ENCODE data around the gene MRPS6. TPM values are rescaled to one million over a fixed set of nuclear protein-coding genes. Genes with fewer than 3 reads are reported as not detected.

The MRPS6 gene
- total RNA-seq, 1 donor: 19.2 TPM

- no peak for TF ChIP-seq CTCF (IDR thresholded peaks at IDR 0.05; ENCODE audit: extremely low read depth, low read depth, low read length)
Measured at GRCh38 chr21:34128674-34129038, 55.3 kb downstream of the MRPS6 start.

DNA sequence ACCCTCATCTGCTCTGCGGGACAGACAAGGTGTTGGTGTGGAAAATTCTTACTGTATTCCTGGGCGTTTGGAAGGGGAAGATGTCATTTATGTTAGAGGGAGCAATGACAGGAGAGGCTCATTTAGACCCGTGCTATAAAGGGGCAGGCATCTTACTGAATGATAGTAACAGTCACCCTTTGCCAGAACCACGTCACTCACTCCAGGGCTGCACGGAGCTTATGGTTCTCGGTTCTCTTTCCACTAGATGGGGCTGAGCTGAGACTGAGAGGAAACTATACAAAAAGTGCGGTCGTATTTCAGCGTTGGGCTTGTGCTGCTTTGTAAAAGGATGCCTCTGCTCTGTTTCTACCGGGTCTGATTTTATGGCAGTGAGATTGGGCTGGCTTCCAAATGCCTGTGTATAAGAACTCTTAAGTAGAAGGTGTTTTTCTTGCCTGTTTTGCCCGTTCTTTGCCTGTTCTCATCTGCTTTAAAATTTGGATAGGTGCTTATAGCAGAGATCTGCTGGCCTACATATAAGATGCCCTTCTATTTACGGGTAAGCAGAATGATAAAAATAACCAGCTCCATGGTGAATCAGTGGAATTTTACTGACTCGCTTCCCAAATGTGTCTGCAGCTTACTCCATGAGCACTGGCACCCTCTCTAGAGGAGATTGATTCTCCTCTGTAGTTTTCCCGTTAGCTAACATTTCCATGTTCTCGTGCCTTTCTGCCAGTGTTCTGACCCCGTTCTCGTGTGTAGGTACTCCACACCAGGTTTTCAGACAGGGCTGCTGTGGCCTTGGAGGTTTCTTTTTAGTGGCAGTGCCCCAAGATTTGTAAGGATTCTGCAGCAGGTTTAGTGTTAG lies 55.9 kb downstream of the MRPS6 start:
- Histone ChIP-seq H3K4me3 (ENCODE audit: insufficient read depth, low read length) (peak overlapping the region; percentile 52), H2AFZ (ENCODE audit: low read length) (peak overlapping the region; percentile 49), H3K27ac (ENCODE audit: low read depth, low read length) (peak overlapping the region; percentile 76), H4K20me1 (ENCODE audit: insufficient read depth, low read length) (peaks cover 12% of the 10 kb centered on the region), H3K4me2 (ENCODE audit: insufficient read depth, low read length) (peak overlapping the region; percentile 81), H3K4me1 (ENCODE audit: insufficient read depth, low read length) (peaks cover 23% of the 10 kb centered on the region), H3K79me2 (ENCODE audit: insufficient read depth, low read length) (peaks cover 77% of the 10 kb centered on the region), H3K9me3 (ENCODE audit: low read depth, low read length) (no peaks in the 10 kb centered on the region), H3K27me3 (ENCODE audit: insufficient read depth, low read length) (no peaks in the 10 kb centered on the region), H3K36me3 (ENCODE audit: insufficient read depth, low read length) (peaks cover 6% of the 10 kb centered on the region)
- peak; percentile 78 for DNase-seq (ENCODE audit: insufficient read length, low spot score, missing footprints)
- peak; percentile 65 for TF ChIP-seq CTCF (IDR thresholded peaks at IDR 0.05; ENCODE audit: extremely low read depth, low read depth, low read length)

More at GRCh38 chr21:34128674-34129038, 55.3 kb downstream of the MRPS6 start:
- Histone ChIP-seq H3K4me3 (ENCODE audit: insufficient read depth, low read length) (peak overlapping the region; percentile 52), H3K36me3 (ENCODE audit: insufficient read depth, low read length) (peaks cover 6% of the 10 kb centered on the region), H3K27ac (ENCODE audit: low read depth, low read length) (peak overlapping the region; percentile 76), H3K4me1 (ENCODE audit: insufficient read depth, low read length) (peaks cover 23% of the 10 kb centered on the region), H3K27me3 (ENCODE audit: insufficient read depth, low read length) (no peaks in the 10 kb centered on the region), H3K9me3 (ENCODE audit: low read depth, low read length) (no peaks in the 10 kb centered on the region), H3K4me2 (ENCODE audit: insufficient read depth, low read length) (peak overlapping the region; percentile 81), H4K20me1 (ENCODE audit: insufficient read depth, low read length) (peaks cover 15% of the 10 kb centered on the region), H2AFZ (ENCODE audit: low read length) (no peak overlapping the region), H3K79me2 (ENCODE audit: insufficient read depth, low read length) (peaks cover 77% of the 10 kb centered on the region)
- DNase-seq (ENCODE audit: insufficient read length, low spot score, missing footprints): no peak

DNA sequence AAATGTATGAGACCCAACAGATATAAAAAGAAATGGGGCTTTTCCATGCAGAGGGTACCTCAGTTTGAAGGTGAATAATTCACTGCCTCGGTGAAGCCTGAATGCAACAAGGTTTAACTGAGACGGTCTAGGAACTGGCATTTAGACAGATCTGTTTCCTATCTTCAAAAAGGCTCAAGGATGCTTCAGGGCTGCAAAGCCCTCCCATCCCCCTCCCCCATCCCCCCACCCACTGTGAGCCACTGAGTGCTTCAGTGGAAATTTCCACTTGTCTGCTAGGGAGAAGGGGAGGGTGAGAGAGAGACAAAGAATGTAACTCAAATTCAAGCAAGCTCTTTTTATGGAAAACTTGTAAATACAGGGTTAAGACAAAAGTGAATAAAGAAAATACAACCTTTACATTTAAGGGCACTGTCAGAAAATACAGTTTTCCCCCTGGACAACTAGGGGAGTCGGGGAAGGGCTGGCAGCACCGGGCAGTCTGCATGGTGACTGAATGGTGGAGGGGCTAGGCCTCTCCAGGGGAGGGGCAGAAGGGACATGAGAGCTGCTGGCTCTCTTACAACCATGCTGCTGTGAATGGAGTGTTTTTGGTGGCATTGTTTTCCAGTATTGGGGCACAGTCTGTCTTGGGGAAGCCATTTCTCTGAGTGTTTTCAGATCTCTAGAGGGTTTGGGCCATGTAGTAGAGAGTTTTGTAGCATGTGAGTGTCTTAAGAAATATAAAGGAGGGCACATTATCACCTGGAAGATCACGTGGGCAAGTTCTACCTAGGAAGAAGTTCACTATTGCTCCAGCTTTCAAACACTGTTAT lies 56.7 kb downstream of the MRPS6 start:
- no peaks in the 10 kb centered on the region for H3K27me3 ChIP-seq (ENCODE audit: insufficient read depth, low read length)
- no peak overlapping the region for H2AFZ ChIP-seq (ENCODE audit: low read length)
- H3K4me2 ChIP-seq (ENCODE audit: insufficient read depth, low read length): peak overlapping the region; percentile 81
- H4K20me1 ChIP-seq (ENCODE audit: insufficient read depth, low read length): peaks cover 12% of the 10 kb centered on the region
- peaks cover 23% of the 10 kb centered on the region for H3K4me1 ChIP-seq (ENCODE audit: insufficient read depth, low read length)
- peak overlapping the region; percentile 76 for H3K27ac ChIP-seq (ENCODE audit: low read depth, low read length)
- H3K36me3 ChIP-seq (ENCODE audit: insufficient read depth, low read length): peaks cover 3% of the 10 kb centered on the region
- H3K79me2 ChIP-seq (ENCODE audit: insufficient read depth, low read length): peaks cover 78% of the 10 kb centered on the region
- H3K9me3 ChIP-seq (ENCODE audit: low read depth, low read length): no peaks in the 10 kb centered on the region
- DNase-seq (ENCODE audit: insufficient read length, low spot score, missing footprints): peak; percentile 32
- peak overlapping the region; percentile 52 for H3K4me3 ChIP-seq (ENCODE audit: insufficient read depth, low read length)
- no peak for TF ChIP-seq CTCF (IDR thresholded peaks at IDR 0.05; ENCODE audit: extremely low read depth, low read depth, low read length)

- Histone ChIP-seq H3K79me2 (ENCODE audit: insufficient read depth, low read length) (peaks cover 80% of the 10 kb centered on the region), H3K27ac (ENCODE audit: low read depth, low read length) (no peak overlapping the region), H2AFZ (ENCODE audit: low read length) (no peak overlapping the region), H4K20me1 (ENCODE audit: insufficient read depth, low read length) (peaks cover 12% of the 10 kb centered on the region), H3K4me2 (ENCODE audit: insufficient read depth, low read length) (no peak overlapping the region), H3K9me3 (ENCODE audit: low read depth, low read length) (no peaks in the 10 kb centered on the region), H3K4me3 (ENCODE audit: insufficient read depth, low read length) (no peak overlapping the region), H3K27me3 (ENCODE audit: insufficient read depth, low read length) (no peaks in the 10 kb centered on the region), H3K36me3 (ENCODE audit: insufficient read depth, low read length) (no peaks in the 10 kb centered on the region), H3K4me1 (ENCODE audit: insufficient read depth, low read length) (peaks cover 23% of the 10 kb centered on the region)
- DNase-seq (ENCODE audit: insufficient read length, low spot score, missing footprints): peak; percentile 19
- TF ChIP-seq CTCF (IDR thresholded peaks at IDR 0.05; ENCODE audit: extremely low read depth, low read depth, low read length): no peak
Measured at GRCh38 chr21:34130716-34130985, 57.3 kb downstream of the MRPS6 start.
